ENCODE measurements around the gene EML1.

EML1 gene

DNA sequence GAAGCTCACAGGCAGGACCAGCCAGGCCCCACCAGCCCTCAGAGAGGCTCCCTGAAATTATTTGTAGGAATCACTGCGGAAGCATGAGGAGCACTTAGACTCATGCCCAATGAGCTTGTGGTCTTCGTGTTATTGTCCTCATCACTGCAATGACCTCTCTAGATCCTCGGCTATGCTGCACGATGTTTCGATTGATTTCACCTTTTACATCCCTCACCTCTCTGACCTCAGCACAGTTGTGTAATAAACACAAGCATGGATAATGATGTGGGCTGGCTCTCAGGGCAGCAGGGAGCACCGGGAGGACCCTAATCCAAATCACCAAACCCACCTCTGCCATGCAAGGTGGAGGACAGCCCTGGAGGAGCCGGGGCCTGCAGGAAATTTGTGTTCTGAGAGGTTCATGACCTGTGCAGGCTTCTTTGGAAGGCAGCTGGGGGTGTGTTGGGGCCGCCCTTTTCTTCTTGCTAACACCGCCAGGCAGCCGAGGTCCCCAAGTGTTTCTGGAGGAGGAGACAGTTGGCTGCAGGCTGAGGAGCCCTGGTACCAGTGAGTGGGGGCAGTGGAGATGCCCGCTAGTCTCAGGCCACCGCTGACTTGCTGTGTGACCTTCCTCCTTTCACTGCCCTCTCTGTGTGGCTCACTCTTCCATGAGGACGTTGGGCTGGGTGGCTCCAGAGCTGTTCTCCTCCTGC lies 29.5 kb upstream of the EML1 start:
- in situ Hi-C loops (cut with MboI; ENCODE audit: low sequenced_read_pairs, unreplicated experiment), result no loop called here
- no peak for DNase-seq (ENCODE audit: low spot score)
- TF ChIP-seq, protein P1, sequence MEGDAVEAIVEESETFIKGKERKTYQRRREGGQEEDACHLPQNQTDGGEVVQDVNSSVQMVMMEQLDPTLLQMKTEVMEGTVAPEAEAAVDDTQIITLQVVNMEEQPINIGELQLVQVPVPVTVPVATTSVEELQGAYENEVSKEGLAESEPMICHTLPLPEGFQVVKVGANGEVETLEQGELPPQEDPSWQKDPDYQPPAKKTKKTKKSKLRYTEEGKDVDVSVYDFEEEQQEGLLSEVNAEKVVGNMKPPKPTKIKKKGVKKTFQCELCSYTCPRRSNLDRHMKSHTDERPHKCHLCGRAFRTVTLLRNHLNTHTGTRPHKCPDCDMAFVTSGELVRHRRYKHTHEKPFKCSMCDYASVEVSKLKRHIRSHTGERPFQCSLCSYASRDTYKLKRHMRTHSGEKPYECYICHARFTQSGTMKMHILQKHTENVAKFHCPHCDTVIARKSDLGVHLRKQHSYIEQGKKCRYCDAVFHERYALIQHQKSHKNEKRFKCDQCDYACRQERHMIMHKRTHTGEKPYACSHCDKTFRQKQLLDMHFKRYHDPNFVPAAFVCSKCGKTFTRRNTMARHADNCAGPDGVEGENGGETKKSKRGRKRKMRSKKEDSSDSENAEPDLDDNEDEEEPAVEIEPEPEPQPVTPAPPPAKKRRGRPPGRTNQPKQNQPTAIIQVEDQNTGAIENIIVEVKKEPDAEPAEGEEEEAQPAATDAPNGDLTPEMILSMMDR (IDR thresholded peaks at IDR 0.05; ENCODE audit: borderline replicate concordance, control extremely low read depth, extremely low read depth, insufficient read depth, missing control alignments), result no peak

DNA sequence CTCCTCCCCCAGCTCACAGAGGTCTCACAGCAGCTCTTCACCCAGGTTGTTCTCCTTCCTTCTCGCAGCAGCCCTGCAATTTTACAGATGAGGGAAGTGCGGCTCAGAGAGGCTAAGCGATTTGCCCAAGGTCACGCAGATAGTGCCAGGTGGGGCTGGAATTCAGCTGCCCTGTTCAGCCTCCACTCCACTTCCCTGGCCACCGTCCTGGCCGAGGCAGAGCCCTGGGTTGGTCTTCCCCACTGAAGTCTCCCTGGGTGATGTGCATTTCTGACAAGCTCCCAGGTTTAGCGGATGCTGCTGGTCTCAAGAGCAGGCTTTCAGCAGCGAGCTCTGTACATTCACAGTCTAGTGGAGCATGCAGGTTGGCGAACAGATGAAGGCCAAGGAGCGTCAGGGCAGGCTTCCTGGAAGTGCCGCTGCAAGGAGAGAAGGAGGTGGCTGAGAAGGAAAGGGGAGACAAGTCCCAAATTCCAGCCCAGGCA lies 28.9 kb upstream of the EML1 start:
- in situ Hi-C loops (cut with MboI; ENCODE audit: low sequenced_read_pairs, unreplicated experiment), result no loop called here
- TF ChIP-seq, protein P1 (IDR thresholded peaks at IDR 0.05; ENCODE audit: borderline replicate concordance, control extremely low read depth, extremely low read depth, insufficient read depth, missing control alignments), result no peak
- no peak for DNase-seq (ENCODE audit: low spot score)

DNA sequence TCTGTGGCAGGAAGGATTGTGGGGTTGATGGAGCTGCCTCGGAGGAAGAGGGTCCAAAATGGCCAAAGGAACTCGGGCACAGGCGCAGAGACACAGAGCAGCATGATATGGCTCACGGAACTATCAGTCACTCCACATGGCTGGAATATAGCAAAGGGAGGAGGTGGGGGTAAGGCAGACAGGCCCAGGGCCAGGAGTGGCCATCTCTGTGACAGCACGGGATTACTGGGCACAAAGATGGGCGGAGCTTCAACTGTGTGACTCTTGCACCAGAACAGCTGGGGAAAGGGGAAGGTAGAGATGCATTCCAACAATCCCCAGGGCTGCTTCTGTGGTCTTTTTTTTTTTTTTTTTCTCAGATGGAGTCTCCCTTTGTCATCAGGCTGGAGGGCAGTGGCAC lies 24.8 kb upstream of the EML1 start:
- TF ChIP-seq, protein P1 (IDR thresholded peaks at IDR 0.05; ENCODE audit: borderline replicate concordance, control extremely low read depth, extremely low read depth, insufficient read depth, missing control alignments), result no peak
- no peak for DNase-seq (ENCODE audit: low spot score)
- in situ Hi-C loops (cut with MboI; ENCODE audit: low sequenced_read_pairs, unreplicated experiment), result no loop called here

DNA sequence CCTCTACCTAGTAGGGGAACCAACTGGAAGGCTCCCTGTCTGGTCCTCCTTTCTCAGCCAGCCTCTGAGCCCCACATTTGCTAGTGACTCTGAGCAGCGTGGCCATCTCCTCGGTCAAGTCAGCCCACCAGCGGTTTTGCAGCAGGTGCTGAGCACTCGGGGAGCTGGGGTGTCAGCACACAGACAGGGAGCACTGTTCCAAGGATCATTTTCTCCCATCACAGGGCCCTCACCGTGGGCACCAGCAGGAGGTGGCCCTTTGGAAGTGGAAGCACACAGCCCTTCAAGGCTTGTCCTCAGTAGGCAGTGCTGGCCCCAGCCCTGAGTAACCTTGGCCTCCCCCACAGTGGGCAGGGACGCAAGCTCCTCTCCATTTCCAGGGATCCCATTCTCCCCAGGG lies 24.1 kb upstream of the EML1 start:
- in situ Hi-C loops (cut with MboI; ENCODE audit: low sequenced_read_pairs, unreplicated experiment), result no loop called here
- no peak for DNase-seq (ENCODE audit: low spot score)
- TF ChIP-seq, protein P1 (IDR thresholded peaks at IDR 0.05; ENCODE audit: borderline replicate concordance, control extremely low read depth, extremely low read depth, insufficient read depth, missing control alignments), result no peak

DNA sequence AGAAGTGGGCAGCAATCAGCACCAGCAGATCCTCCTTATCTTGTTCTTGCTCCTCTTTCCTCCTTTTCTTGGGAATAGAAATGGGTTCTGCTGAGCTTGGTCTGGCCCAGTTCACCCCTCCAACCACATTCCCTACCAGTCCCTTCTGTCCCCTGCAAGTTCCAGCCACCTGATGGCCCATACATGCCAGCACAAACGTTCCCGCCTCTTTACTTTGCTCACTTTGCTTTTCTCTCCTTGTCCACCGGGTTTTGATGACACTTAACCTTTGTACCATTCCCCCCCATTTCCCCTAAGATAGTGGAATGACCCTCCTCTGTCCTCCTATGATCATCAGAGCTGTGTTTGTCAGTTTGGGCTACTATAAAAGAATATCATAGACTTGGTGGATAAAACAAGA lies 23.4 kb upstream of the EML1 start:
- in situ Hi-C loops (cut with MboI; ENCODE audit: low sequenced_read_pairs, unreplicated experiment), result no loop called here
- TF ChIP-seq, protein P1 (IDR thresholded peaks at IDR 0.05; ENCODE audit: borderline replicate concordance, control extremely low read depth, extremely low read depth, insufficient read depth, missing control alignments), result no peak
- no peak for DNase-seq (ENCODE audit: low spot score)

DNA sequence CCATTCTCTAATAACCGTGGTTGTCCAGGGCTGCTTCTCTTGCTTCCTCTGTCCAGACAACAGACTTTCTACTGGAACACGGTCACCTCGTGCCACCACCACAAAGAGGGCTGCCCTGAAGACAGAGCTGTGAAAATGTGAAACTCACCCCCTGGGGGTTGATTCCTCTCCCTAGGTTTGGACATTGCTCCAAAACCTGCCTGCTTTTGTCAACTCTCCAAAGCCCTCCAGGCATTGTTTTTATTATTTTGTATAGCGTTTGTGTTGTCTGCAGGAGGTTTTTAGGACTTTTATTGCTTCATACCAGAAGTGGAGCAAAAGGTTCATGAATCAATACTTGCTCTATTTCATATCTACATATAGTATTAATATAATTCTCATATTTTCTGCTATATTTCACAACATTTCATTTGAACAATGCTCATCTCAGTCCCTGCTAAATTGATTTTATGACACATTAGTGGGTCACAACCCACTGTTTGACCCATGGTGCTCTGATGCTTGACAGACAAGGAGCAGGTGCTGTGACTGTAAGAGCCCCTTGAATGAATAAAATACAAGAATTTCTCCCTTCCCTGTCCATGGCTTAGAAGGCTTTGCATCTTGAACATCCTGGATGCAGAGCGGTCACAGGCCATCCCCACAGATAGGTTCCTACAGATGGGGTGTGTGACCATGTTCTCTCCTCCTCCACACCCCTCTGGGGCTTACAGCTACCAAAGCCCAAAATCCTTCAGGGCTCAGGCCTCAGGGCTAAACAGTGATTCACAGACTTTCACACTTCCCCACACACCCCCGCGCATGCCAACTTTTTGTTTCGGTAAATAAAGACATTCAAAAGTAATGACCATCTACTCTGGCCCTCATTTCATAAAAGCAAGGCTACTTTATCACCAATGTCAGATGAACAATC lies 20.6 kb upstream of the EML1 start:
- TF ChIP-seq, protein P1 (IDR thresholded peaks at IDR 0.05; ENCODE audit: borderline replicate concordance, control extremely low read depth, extremely low read depth, insufficient read depth, missing control alignments), result no peak
- in situ Hi-C loops (cut with MboI; ENCODE audit: low sequenced_read_pairs, unreplicated experiment), result no loop called here
- no peak for DNase-seq (ENCODE audit: low spot score)
